DND-41 (cell line): ENCODE results near the gene SHISA9.

ENCODE experiments used
- EZH2 ChIP-seq: IDR thresholded peaks from 3 replicates; pipeline ENCODE4 v1.6.1; 2012; ENCODE audit warnings: borderline replicate concordance, low read depth, mild to moderate bottlenecking, moderate library complexity, low read length, inconsistent platforms; ENCODE audit not compliant: severe bottlenecking
- TF ChIP-seq, protein P1 (sequence below): IDR thresholded peaks from 2 replicates; pipeline ENCODE4 v1.5.1; 2012; ENCODE audit warnings: borderline replicate concordance, low read length, moderate library complexity, mild to moderate bottlenecking; ENCODE audit not compliant: poor library complexity, severe bottlenecking; ENCODE audit errors: extremely low read depth

DNA sequence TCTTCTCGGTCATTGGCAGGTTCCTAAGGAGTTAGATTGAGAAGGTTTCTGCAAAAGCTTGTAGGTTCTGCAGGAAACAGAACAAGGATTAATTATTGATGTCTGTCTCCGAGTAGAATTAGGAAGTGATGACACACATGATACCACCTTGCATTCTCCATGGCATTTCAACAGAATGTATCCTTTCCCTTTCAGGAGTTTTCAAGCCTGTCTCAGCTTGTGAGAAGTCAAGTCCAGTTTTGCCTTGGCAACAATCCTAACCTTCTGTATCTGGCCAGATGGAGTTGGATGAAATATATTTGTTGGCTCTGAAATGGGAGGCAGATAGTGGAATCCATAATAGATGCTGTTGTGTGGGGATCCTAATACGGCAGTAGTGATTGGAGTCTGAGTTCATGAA lies 235.5 kb downstream of the SHISA9 start:
- TF ChIP-seq, protein P1, sequence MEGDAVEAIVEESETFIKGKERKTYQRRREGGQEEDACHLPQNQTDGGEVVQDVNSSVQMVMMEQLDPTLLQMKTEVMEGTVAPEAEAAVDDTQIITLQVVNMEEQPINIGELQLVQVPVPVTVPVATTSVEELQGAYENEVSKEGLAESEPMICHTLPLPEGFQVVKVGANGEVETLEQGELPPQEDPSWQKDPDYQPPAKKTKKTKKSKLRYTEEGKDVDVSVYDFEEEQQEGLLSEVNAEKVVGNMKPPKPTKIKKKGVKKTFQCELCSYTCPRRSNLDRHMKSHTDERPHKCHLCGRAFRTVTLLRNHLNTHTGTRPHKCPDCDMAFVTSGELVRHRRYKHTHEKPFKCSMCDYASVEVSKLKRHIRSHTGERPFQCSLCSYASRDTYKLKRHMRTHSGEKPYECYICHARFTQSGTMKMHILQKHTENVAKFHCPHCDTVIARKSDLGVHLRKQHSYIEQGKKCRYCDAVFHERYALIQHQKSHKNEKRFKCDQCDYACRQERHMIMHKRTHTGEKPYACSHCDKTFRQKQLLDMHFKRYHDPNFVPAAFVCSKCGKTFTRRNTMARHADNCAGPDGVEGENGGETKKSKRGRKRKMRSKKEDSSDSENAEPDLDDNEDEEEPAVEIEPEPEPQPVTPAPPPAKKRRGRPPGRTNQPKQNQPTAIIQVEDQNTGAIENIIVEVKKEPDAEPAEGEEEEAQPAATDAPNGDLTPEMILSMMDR = no peak
- TF ChIP-seq EZH2 = no peak
